B cell (primary cell): Measurements from ENCODE around the gene ANKS1B.

Experiments used
- EZH2 ChIP-seq: IDR thresholded peaks from 2 replicates; pipeline ENCODE4 v1.6.1; 2012; ENCODE audit warnings: borderline replicate concordance, low read depth, mild to moderate bottlenecking, moderate library complexity, low read length; ENCODE audit not compliant: insufficient read depth, poor library complexity, severe bottlenecking
- TF ChIP-seq, protein P1 (sequence below): fragments of 200-600 bp; IDR thresholded peaks from one replicate; pipeline ENCODE4 v1.8.0; 2022; ENCODE audit warnings: antibody characterized with exemption, mild to moderate bottlenecking

DNA sequence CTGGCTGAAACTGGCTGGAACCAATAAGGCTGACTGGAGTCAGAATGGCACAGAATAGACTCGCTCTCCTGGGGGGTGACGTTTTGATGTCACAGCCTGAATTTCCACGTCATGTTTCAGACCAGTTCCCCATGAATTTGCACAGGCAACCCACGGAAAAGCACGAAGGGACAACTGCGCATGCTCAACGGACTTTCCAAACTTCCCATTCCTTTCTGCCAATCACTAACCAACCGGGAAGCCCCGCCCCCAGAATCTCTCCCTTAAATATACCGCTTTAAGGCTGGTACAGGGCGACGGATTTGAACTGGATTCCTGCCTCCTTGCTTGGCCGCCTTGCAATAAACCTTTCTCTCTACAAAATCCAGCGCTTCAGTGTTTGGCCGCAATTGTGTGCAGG lies 904.9 kb downstream of the ANKS1B start:
- TF ChIP-seq, protein P1, sequence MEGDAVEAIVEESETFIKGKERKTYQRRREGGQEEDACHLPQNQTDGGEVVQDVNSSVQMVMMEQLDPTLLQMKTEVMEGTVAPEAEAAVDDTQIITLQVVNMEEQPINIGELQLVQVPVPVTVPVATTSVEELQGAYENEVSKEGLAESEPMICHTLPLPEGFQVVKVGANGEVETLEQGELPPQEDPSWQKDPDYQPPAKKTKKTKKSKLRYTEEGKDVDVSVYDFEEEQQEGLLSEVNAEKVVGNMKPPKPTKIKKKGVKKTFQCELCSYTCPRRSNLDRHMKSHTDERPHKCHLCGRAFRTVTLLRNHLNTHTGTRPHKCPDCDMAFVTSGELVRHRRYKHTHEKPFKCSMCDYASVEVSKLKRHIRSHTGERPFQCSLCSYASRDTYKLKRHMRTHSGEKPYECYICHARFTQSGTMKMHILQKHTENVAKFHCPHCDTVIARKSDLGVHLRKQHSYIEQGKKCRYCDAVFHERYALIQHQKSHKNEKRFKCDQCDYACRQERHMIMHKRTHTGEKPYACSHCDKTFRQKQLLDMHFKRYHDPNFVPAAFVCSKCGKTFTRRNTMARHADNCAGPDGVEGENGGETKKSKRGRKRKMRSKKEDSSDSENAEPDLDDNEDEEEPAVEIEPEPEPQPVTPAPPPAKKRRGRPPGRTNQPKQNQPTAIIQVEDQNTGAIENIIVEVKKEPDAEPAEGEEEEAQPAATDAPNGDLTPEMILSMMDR = no peak
- TF ChIP-seq EZH2 = no peak
